ENCODE measurements around the gene SIGLEC11. TPM values are rescaled to one million over a fixed set of nuclear protein-coding genes. Genes with fewer than 3 reads are reported as not detected.

Gene SIGLEC11
- total and polyA plus RNA-seq, 2 of the 13 experiments (the other 11 are each of a cell fraction or from before 2014, with no cell fraction given) = not detected

DNA sequence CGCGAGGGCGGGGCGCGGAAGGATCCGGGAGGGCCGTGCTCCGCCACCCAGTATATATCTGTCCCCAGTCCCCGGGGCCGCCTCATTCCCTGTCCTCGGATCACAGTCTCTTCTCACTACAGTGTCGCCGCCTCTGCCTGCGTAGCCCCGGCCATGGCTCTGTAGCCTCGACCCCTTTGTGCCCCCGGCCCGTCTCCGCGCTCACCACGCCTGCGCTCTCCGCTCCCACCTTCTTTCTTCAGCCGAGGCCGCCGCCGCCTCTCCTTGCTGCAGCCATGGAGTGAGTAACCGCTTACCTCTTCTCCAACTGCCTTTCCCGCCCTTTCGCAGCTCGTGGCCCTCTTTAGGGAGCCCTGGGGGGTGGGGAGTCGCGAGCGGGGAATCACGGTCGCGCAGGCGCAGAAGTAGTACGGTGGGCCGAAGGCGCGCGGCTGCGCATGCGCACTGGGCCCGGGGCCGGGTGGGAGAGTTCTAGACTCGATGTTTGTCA, 31.8 kb downstream of the SIGLEC11 start, which contains the start of the genes ATF5 and NUP62 (continued):
- TF ChIP-seq, protein P1, sequence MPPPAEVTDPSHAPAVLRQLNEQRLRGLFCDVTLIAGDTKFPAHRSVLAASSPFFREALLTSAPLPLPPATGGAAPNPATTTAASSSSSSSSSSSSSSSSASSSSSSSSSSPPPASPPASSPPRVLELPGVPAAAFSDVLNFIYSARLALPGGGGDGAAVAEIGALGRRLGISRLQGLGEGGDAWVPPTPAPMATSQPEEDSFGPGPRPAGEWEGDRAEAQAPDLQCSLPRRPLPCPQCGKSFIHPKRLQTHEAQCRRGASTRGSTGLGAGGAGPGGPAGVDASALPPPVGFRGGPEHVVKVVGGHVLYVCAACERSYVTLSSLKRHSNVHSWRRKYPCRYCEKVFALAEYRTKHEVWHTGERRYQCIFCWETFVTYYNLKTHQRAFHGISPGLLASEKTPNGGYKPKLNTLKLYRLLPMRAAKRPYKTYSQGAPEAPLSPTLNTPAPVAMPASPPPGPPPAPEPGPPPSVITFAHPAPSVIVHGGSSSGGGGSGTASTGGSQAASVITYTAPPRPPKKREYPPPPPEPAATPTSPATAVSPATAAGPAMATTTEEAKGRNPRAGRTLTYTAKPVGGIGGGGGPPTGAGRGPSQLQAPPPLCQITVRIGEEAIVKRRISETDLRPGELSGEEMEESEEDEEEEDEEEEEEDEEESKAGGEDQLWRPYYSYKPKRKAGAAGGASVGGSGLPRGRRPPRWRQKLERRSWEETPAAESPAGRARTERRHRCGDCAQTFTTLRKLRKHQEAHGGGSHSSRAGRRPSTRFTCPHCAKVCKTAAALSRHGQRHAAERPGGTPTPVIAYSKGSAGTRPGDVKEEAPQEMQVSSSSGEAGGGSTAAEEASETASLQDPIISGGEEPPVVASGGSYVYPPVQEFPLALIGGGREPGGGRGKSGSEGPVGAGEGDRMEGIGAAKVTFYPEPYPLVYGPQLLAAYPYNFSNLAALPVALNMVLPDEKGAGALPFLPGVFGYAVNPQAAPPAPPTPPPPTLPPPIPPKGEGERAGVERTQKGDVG (CRISPR knock-in tag; IDR thresholded peaks at IDR 0.05; ENCODE audit: borderline replicate concordance) = peak; percentile 86; the same call in 1 of the 2 replicates
- TF ChIP-seq, protein P2, sequence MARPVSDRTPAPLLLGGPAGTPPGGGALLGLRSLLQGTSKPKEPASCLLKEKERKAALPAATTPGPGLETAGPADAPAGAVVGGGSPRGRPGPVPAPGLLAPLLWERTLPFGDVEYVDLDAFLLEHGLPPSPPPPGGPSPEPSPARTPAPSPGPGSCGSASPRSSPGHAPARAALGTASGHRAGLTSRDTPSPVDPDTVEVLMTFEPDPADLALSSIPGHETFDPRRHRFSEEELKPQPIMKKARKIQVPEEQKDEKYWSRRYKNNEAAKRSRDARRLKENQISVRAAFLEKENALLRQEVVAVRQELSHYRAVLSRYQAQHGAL (CRISPR knock-in tag; IDR thresholded peaks at IDR 0.05; ENCODE audit: not compliant biosample characterization) = peak; percentile 34
- TF ChIP-seq, protein P3, sequence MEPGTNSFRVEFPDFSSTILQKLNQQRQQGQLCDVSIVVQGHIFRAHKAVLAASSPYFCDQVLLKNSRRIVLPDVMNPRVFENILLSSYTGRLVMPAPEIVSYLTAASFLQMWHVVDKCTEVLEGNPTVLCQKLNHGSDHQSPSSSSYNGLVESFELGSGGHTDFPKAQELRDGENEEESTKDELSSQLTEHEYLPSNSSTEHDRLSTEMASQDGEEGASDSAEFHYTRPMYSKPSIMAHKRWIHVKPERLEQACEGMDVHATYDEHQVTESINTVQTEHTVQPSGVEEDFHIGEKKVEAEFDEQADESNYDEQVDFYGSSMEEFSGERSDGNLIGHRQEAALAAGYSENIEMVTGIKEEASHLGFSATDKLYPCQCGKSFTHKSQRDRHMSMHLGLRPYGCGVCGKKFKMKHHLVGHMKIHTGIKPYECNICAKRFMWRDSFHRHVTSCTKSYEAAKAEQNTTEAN (CRISPR knock-in tag; conservative IDR thresholded peaks at IDR 0.05) = peak; percentile 75; the same call in 1 of the 2 replicates
- TF ChIP-seq, protein P4, sequence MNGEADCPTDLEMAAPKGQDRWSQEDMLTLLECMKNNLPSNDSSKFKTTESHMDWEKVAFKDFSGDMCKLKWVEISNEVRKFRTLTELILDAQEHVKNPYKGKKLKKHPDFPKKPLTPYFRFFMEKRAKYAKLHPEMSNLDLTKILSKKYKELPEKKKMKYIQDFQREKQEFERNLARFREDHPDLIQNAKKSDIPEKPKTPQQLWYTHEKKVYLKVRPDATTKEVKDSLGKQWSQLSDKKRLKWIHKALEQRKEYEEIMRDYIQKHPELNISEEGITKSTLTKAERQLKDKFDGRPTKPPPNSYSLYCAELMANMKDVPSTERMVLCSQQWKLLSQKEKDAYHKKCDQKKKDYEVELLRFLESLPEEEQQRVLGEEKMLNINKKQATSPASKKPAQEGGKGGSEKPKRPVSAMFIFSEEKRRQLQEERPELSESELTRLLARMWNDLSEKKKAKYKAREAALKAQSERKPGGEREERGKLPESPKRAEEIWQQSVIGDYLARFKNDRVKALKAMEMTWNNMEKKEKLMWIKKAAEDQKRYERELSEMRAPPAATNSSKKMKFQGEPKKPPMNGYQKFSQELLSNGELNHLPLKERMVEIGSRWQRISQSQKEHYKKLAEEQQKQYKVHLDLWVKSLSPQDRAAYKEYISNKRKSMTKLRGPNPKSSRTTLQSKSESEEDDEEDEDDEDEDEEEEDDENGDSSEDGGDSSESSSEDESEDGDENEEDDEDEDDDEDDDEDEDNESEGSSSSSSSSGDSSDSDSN (CRISPR knock-in tag; IDR thresholded peaks at IDR 0.05) = peak; percentile 74
- no peak for TF ChIP-seq CREB1 (IDR thresholded peaks at IDR 0.05)
- TF ChIP-seq CREB1 (CRISPR knock-in tag; IDR thresholded peaks at IDR 0.05) = no peak
- TF ChIP-seq HNF4G (IDR thresholded peaks at IDR 0.05; ENCODE audit: borderline replicate concordance, low read depth, low read length) = no peak
- 0 out of 2 replicates have a peak, but pooled peaks have one; percentile 12 for TF ChIP-seq HNF4G (CRISPR knock-in tag; IDR thresholded peaks at IDR 0.05; ENCODE audit: borderline replicate concordance, low read depth)
- peak; percentile 92; the same call in 1 of the 2 replicates for TF ChIP-seq YEATS2 (CRISPR knock-in tag; IDR thresholded peaks at IDR 0.05; ENCODE audit: borderline replicate concordance)
- 0 out of 2 replicates have a peak, but pooled peaks have one; percentile 6 for TF ChIP-seq ZKSCAN5 (CRISPR knock-in tag; IDR thresholded peaks at IDR 0.05)
- TF ChIP-seq, protein P5, sequence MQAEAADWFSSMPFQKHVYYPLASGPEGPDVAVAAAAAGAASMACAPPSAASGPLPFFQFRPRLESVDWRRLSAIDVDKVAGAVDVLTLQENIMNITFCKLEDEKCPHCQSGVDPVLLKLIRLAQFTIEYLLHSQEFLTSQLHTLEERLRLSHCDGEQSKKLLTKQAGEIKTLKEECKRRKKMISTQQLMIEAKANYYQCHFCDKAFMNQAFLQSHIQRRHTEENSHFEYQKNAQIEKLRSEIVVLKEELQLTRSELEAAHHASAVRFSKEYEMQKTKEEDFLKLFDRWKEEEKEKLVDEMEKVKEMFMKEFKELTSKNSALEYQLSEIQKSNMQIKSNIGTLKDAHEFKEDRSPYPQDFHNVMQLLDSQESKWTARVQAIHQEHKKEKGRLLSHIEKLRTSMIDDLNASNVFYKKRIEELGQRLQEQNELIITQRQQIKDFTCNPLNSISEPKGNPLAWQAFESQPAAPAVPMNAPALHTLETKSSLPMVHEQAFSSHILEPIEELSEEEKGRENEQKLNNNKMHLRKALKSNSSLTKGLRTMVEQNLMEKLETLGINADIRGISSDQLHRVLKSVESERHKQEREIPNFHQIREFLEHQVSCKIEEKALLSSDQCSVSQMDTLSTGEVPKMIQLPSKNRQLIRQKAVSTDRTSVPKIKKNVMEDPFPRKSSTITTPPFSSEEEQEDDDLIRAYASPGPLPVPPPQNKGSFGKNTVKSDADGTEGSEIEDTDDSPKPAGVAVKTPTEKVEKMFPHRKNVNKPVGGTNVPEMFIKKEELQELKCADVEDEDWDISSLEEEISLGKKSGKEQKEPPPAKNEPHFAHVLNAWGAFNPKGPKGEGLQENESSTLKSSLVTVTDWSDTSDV (CRISPR knock-in tag; IDR thresholded peaks at IDR 0.05) = no peak
- TF ChIP-seq, protein P6, sequence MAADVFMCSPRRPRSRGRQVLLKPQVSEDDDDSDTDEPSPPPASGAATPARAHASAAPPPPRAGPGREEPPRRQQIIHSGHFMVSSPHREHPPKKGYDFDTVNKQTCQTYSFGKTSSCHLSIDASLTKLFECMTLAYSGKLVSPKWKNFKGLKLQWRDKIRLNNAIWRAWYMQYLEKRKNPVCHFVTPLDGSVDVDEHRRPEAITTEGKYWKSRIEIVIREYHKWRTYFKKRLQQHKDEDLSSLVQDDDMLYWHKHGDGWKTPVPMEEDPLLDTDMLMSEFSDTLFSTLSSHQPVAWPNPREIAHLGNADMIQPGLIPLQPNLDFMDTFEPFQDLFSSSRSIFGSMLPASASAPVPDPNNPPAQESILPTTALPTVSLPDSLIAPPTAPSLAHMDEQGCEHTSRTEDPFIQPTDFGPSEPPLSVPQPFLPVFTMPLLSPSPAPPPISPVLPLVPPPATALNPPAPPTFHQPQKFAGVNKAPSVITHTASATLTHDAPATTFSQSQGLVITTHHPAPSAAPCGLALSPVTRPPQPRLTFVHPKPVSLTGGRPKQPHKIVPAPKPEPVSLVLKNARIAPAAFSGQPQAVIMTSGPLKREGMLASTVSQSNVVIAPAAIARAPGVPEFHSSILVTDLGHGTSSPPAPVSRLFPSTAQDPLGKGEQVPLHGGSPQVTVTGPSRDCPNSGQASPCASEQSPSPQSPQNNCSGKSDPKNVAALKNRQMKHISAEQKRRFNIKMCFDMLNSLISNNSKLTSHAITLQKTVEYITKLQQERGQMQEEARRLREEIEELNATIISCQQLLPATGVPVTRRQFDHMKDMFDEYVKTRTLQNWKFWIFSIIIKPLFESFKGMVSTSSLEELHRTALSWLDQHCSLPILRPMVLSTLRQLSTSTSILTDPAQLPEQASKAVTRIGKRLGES (CRISPR knock-in tag; IDR thresholded peaks at IDR 0.05; ENCODE audit: borderline replicate concordance) = peak; percentile 76
- no peak for TF ChIP-seq SMC3 (IDR thresholded peaks at IDR 0.05; ENCODE audit: low read length)
- 0 out of 2 replicates have a peak, but pooled peaks have one; percentile 90 for TF ChIP-seq ZNF75D (CRISPR knock-in tag; IDR thresholded peaks at IDR 0.05; ENCODE audit: borderline replicate concordance)
